Esophagus muscularis mucosa (tissue), 4 donors: ENCODE results near the gene HEATR5A. TPM values are rescaled to one million over a fixed set of nuclear protein-coding genes. Genes with fewer than 3 reads are reported as not detected.
A peak's percentile ranks its signal among the peaks of the same experiment; 100 is the strongest.

ENCODE experiments used
- DNase-seq: peaks from one replicate; pipeline ENCODE4 v3.0.0-alpha.2; 2017; ENCODE audit errors: extremely low spot score
- H3K27ac ChIP-seq, 4 donors: fragments of 200-600 bp; sonication (generic); replicated peaks in 1 of 4; 1 replicate in 3 of 4; 2 replicates in 1 of 4; pipeline ENCODE4 v1.5.1; 2016 to 2019; ENCODE audit warnings: mild to moderate bottlenecking in 1 of 4
- H3K27me3 ChIP-seq, 4 donors: fragments of 200-600 bp; sonication (generic); one replicate each; pipeline versions ENCODE4 v1.5.1 to v1.6.0; 2016 to 2019
- H3K36me3 ChIP-seq, 4 donors: fragments of 200-600 bp; sonication (generic); one replicate each; pipeline ENCODE4 v1.5.1; 2016 to 2019
- H3K4me1 ChIP-seq, 4 donors: fragments of 200-600 bp; sonication (generic); one replicate each; pipeline ENCODE4 v1.5.1; 2016 to 2019
- H3K4me3 ChIP-seq, 4 donors: fragments of 200-600 bp; sonication (generic); 1 replicate in 2 of 4; 2 replicates in 2 of 4; pipeline ENCODE4 v1.5.1; 2016 to 2019; ENCODE audit warnings: mild to moderate bottlenecking in 4 of 4, moderate library complexity in 1 of 4
- H3K9me3 ChIP-seq, 4 donors: fragments of 200-600 bp; sonication (generic); 1 replicate in 3 of 4; 2 replicates in 1 of 4; pipeline ENCODE4 v1.5.1; 2016 to 2019
- CTCF ChIP-seq, 3 experiments: fragments of 200-600 bp in 2 of 3; fragments of 450-650 bp in 1 of 3; sonication (generic) in 2 of 3; IDR thresholded peaks; one replicate each; pipeline ENCODE4 v1.5.1; 2017 to 2019; ENCODE audit warnings: antibody characterized with exemption in 3 of 3, mild to moderate bottlenecking in 2 of 3, moderate library complexity in 1 of 3
- EP300 ChIP-seq: sonication (generic); formaldehyde crosslinking; IDR thresholded peaks from one replicate; pipeline ENCODE4 v1.6.1; 2017; ENCODE audit warnings: antibody characterized with exemption
- POLR2A ChIP-seq: fragments of 450-650 bp; IDR thresholded peaks from one replicate; pipeline ENCODE4 v1.6.1; 2017; ENCODE audit warnings: antibody characterized with exemption, moderate library complexity, mild to moderate bottlenecking, low read depth
- POLR2AphosphoS5 ChIP-seq, 2 donors: sonication (generic); formaldehyde crosslinking; IDR thresholded peaks; one replicate each; pipeline ENCODE4 v1.6.1; 2017; ENCODE audit warnings: antibody characterized with exemption in 2 of 2
- WGBS: methylation state at CpG from one replicate; pipeline ENCODE4 v1.1.5; 2018; 5-methylcytosine and 5-hydroxymethylcytosine counted together
- intact Hi-C: fragments of 100-400 bp; cut with DNase I; formaldehyde crosslinking; loops from one replicate; pipeline ENCODE4 v1.15.1; 2023
- total RNA-seq, 4 donors: library from RNA; depleted of rRNA; stranded (reverse); fragments of >200 nt; gene quantifications; one replicate each; pipeline versions ENCODE4 v1.1.0 to v1.2.1, GENCODE V29; 2016

Gene HEATR5A
- total RNA-seq, 4 donors from 2014 or later = 24.1 to 38.2 (median 28.2) TPM

GRCh38 chr14:31326111-31326510 is 94.2 kb downstream of the HEATR5A start:
- no peaks in the 10 kb centered on the region for H3K27me3 ChIP-seq
- H3K27ac ChIP-seq = no peak overlapping the region
- H3K36me3 ChIP-seq = peaks cover 4 to 42% (median 17%) of the 10 kb centered on the region in 4 donors
- no peak overlapping the region for H3K4me3 ChIP-seq
- no peak for TF ChIP-seq POLR2A
- TF ChIP-seq EP300 = no peak
- no peak for TF ChIP-seq CTCF (IDR thresholded peaks at IDR 0.05)
- no peak for TF ChIP-seq POLR2AphosphoS5 (IDR thresholded peaks at IDR 0.05)
- no peaks in the 10 kb centered on the region for H3K9me3 ChIP-seq
- intact Hi-C loops = loop anchor here (10.0 kb wide), 1 partner anchor 121 kb away; the partner anchor contains the start of gene HECTD1
- no peak for DNase-seq
- peaks cover 0 to 14% (median 13%) of the 10 kb centered on the region in 4 donors for H3K4me1 ChIP-seq

GRCh38 chr14:31323419-31323818 is 96.9 kb downstream of the HEATR5A start:
- Histone ChIP-seq H3K4me3 (no peak overlapping the region), H3K36me3 (peaks cover 0 to 35% (median 11%) of the 10 kb centered on the region in 4 donors), H3K4me1 (peaks cover 6 to 28% (median 26%) of the 10 kb centered on the region in 4 donors), H3K9me3 (no peaks in the 10 kb centered on the region), H3K27ac (no peak overlapping the region), H3K27me3 (no peaks in the 10 kb centered on the region)
- DNase-seq = no peak
- intact Hi-C loops = loop anchor here (10.0 kb wide), 1 partner anchor 119 kb away; the partner anchor contains the start of gene HECTD1
- 87% methylated on average over 2 of the region's 2 CpGs for WGBS
- no peak for TF ChIP-seq POLR2AphosphoS5 (IDR thresholded peaks at IDR 0.05)
- no peak for TF ChIP-seq CTCF (IDR thresholded peaks at IDR 0.05)

GRCh38 chr14:31320922-31321766 is 99.2 kb downstream of the HEATR5A start:
- peak overlapping the region; percentile 54 to 64 (median 58) for H3K27ac ChIP-seq
- TF ChIP-seq EP300 = no peak
- TF ChIP-seq CTCF (IDR thresholded peaks at IDR 0.05) = no peak
- TF ChIP-seq POLR2AphosphoS5 (IDR thresholded peaks at IDR 0.05) = peak in 1 of 2 donors; percentile 5
- no peak for TF ChIP-seq POLR2A
- H3K4me3 ChIP-seq = no peak overlapping the region
- intact Hi-C loops = loop anchor here (10.0 kb wide), 1 partner anchor 116 kb away; the partner anchor contains the start of gene HECTD1
- H3K9me3 ChIP-seq = no peaks in the 10 kb centered on the region
- WGBS = 60% methylated on average over 14 of the region's 14 CpGs
- no peak for DNase-seq
- H3K27me3 ChIP-seq = no peaks in the 10 kb centered on the region
- peaks cover 3 to 54% (median 23%) of the 10 kb centered on the region in 4 donors for H3K36me3 ChIP-seq
- peaks cover 6 to 28% (median 26%) of the 10 kb centered on the region in 4 donors for H3K4me1 ChIP-seq

GRCh38 chr14:31320216-31320615 is 100.1 kb downstream of the HEATR5A start:
- H3K4me3 ChIP-seq = no peak overlapping the region
- H3K27me3 ChIP-seq = no peaks in the 10 kb centered on the region
- H3K27ac ChIP-seq = peak overlapping the region; percentile 54 to 64 (median 58)
- TF ChIP-seq POLR2A = no peak
- no peak for TF ChIP-seq EP300
- no peak for TF ChIP-seq POLR2AphosphoS5 (IDR thresholded peaks at IDR 0.05)
- TF ChIP-seq CTCF (IDR thresholded peaks at IDR 0.05) = no peak
- intact Hi-C loops = loop anchor here (10.0 kb wide), 1 partner anchor 115 kb away; the partner anchor contains the start of gene HECTD1
- peaks cover 6 to 28% (median 26%) of the 10 kb centered on the region in 4 donors for H3K4me1 ChIP-seq
- no peak for DNase-seq
- H3K9me3 ChIP-seq = no peaks in the 10 kb centered on the region
- 78% methylated on average over 6 of the region's 6 CpGs for WGBS
- peaks cover 9 to 64% (median 31%) of the 10 kb centered on the region in 4 donors for H3K36me3 ChIP-seq
